ENCODE data around the gene CPOX.
"Not testable (repeated sequence)": the region's sequence is repeated elsewhere in the genome, so short reads cannot be mapped to it uniquely, and the experiment has no call there.

The CPOX gene

GRCh38 chr3:98563661-98564281 lies 29.6 kb downstream of the CPOX start:
- Histone ChIP-seq H3K9me3 (replicated peaks in 1 of 2; ENCODE audit: control insufficient read depth in 2 of 2, insufficient read depth in 1 of 2, low read depth in 1 of 2, low read length in 2 of 2) (no peaks in the 10 kb centered on the region), H2BK5ac (ENCODE audit: low read length) (no peak overlapping the region), H2BK12ac (ENCODE audit: low read length) (no peak overlapping the region), H3K36me3 (replicated peaks in 1 of 2; ENCODE audit: control insufficient read depth in 2 of 2, insufficient read depth in 2 of 2, low read length in 2 of 2) (no peaks in the 10 kb centered on the region), H3K18ac (ENCODE audit: low read length) (no peak overlapping the region), H3K4ac (ENCODE audit: low read length) (no peak overlapping the region), H2AFZ (ENCODE audit: low read length) (no peak overlapping the region), H3K27me3 (ENCODE audit: control insufficient read depth in 3 of 3, insufficient read depth in 3 of 3, low read depth in 1 of 3, low read length in 3 of 3) (no peaks in the 10 kb centered on the region), H3K4me3 (ENCODE audit: low read length in 2 of 2) (no peak overlapping the region), H4K8ac (ENCODE audit: low read depth, low read length) (no peak overlapping the region), H4K91ac (ENCODE audit: low read depth, low read length, poor library complexity) (no peak overlapping the region), H3K79me1 (ENCODE audit: low read depth, low read length) (no peaks in the 10 kb centered on the region), H3K14ac (ENCODE audit: low read length) (no peak overlapping the region), H3K27ac (replicated peaks; ENCODE audit: low read length) (no peak overlapping the region), H2AK5ac (ENCODE audit: low read depth, low read length) (no peak overlapping the region), H3K9ac (ENCODE audit: low read depth, low read length, poor library complexity) (no peak overlapping the region), H3K4me2 (ENCODE audit: insufficient read depth, low read length, poor library complexity, severe bottlenecking) (no peak overlapping the region), H3K4me1 (ENCODE audit: control insufficient read depth in 2 of 2, insufficient read depth in 1 of 2, low read depth in 1 of 2, low read length in 2 of 2) (no peaks in the 10 kb centered on the region), H2BK15ac (ENCODE audit: low read length) (no peak overlapping the region), H3K23ac (ENCODE audit: low read depth, low read length, poor library complexity) (no peak overlapping the region), H2BK120ac (ENCODE audit: low read depth, low read length) (no peak overlapping the region)
- no peak for DNase-seq (ENCODE audit: low spot score)
- no CpG with 5 or more reads among the region's 4 CpGs for WGBS, 2 donors (ENCODE audit: extremely low coverage in 2 of 2, insufficient read length in 2 of 2, insufficient replicate concordance in 1 of 2)

GRCh38 chr3:98561727-98562521 lies 31.5 kb downstream of the CPOX start:
- Histone ChIP-seq H3K4ac (ENCODE audit: low read length) (no peak overlapping the region), H2BK5ac (ENCODE audit: low read length) (no peak overlapping the region), H3K27ac (replicated peaks; ENCODE audit: low read length) (no peak overlapping the region), H3K79me1 (ENCODE audit: low read depth, low read length) (no peaks in the 10 kb centered on the region), H3K4me1 (ENCODE audit: control insufficient read depth in 2 of 2, insufficient read depth in 1 of 2, low read depth in 1 of 2, low read length in 2 of 2) (no peaks in the 10 kb centered on the region), H4K8ac (ENCODE audit: low read depth, low read length) (no peak overlapping the region), H2BK12ac (ENCODE audit: low read length) (no peak overlapping the region), H3K18ac (ENCODE audit: low read length) (no peak overlapping the region), H2BK15ac (ENCODE audit: low read length) (no peak overlapping the region), H3K36me3 (replicated peaks in 1 of 2; ENCODE audit: control insufficient read depth in 2 of 2, insufficient read depth in 2 of 2, low read length in 2 of 2) (no peaks in the 10 kb centered on the region), H4K91ac (ENCODE audit: low read depth, low read length, poor library complexity) (no peak overlapping the region), H3K14ac (ENCODE audit: low read length) (no peak overlapping the region), H3K9ac (ENCODE audit: low read depth, low read length, poor library complexity) (no peak overlapping the region), H2AFZ (ENCODE audit: low read length) (no peak overlapping the region), H3K9me3 (replicated peaks in 1 of 2; ENCODE audit: control insufficient read depth in 2 of 2, insufficient read depth in 1 of 2, low read depth in 1 of 2, low read length in 2 of 2) (no peaks in the 10 kb centered on the region), H3K4me3 (ENCODE audit: low read length in 2 of 2) (no peak overlapping the region), H3K23ac (ENCODE audit: low read depth, low read length, poor library complexity) (no peak overlapping the region), H2BK120ac (ENCODE audit: low read depth, low read length) (no peak overlapping the region), H3K27me3 (ENCODE audit: control insufficient read depth in 3 of 3, insufficient read depth in 3 of 3, low read depth in 1 of 3, low read length in 3 of 3) (peaks cover 0 to 8% (median 0%) of the 10 kb centered on the region in 3 experiments), H2AK5ac (ENCODE audit: low read depth, low read length) (no peak overlapping the region), H3K4me2 (ENCODE audit: insufficient read depth, low read length, poor library complexity, severe bottlenecking) (no peak overlapping the region)
- no peak for DNase-seq (ENCODE audit: low spot score)
- no CpG with 5 or more reads among the region's 5 CpGs for WGBS, 2 donors (ENCODE audit: extremely low coverage in 2 of 2, insufficient read length in 2 of 2, insufficient replicate concordance in 1 of 2)

GRCh38 chr3:98560911-98561310 lies 32.5 kb downstream of the CPOX start:
- no peak overlapping the region for H2BK12ac ChIP-seq (ENCODE audit: low read length)
- H2AFZ ChIP-seq (ENCODE audit: low read length): no peak overlapping the region
- H4K8ac ChIP-seq (ENCODE audit: low read depth, low read length): no peak overlapping the region
- H3K4me2 ChIP-seq (ENCODE audit: insufficient read depth, low read length, poor library complexity, severe bottlenecking): no peak overlapping the region
- no peak overlapping the region for H3K4me3 ChIP-seq (ENCODE audit: low read length in 2 of 2)
- no peaks in the 10 kb centered on the region for H3K4me1 ChIP-seq (ENCODE audit: control insufficient read depth in 2 of 2, insufficient read depth in 1 of 2, low read depth in 1 of 2, low read length in 2 of 2)
- H3K18ac ChIP-seq (ENCODE audit: low read length): no peak overlapping the region
- H3K9ac ChIP-seq (ENCODE audit: low read depth, low read length, poor library complexity): no peak overlapping the region
- H3K9me3 ChIP-seq (replicated peaks in 1 of 2; ENCODE audit: control insufficient read depth in 2 of 2, insufficient read depth in 1 of 2, low read depth in 1 of 2, low read length in 2 of 2): no peaks in the 10 kb centered on the region
- H2BK5ac ChIP-seq (ENCODE audit: low read length): no peak overlapping the region
- no peak overlapping the region for H4K91ac ChIP-seq (ENCODE audit: low read depth, low read length, poor library complexity)
- H3K36me3 ChIP-seq (replicated peaks in 1 of 2; ENCODE audit: control insufficient read depth in 2 of 2, insufficient read depth in 2 of 2, low read length in 2 of 2): no peaks in the 10 kb centered on the region
- no peak overlapping the region for H3K14ac ChIP-seq (ENCODE audit: low read length)
- no CpG with 5 or more reads among the region's 2 CpGs for WGBS, 2 donors (ENCODE audit: extremely low coverage in 2 of 2, insufficient read length in 2 of 2, insufficient replicate concordance in 1 of 2)
- no peak overlapping the region for H2AK5ac ChIP-seq (ENCODE audit: low read depth, low read length)
- no peak for DNase-seq (ENCODE audit: low spot score)
- no peak overlapping the region for H2BK120ac ChIP-seq (ENCODE audit: low read depth, low read length)
- no peaks in the 10 kb centered on the region for H3K79me1 ChIP-seq (ENCODE audit: low read depth, low read length)
- H2BK15ac ChIP-seq (ENCODE audit: low read length): no peak overlapping the region
- no peak overlapping the region for H3K23ac ChIP-seq (ENCODE audit: low read depth, low read length, poor library complexity)
- H3K27ac ChIP-seq (replicated peaks; ENCODE audit: low read length): no peak overlapping the region
- H3K4ac ChIP-seq (ENCODE audit: low read length): no peak overlapping the region
- peaks cover 0 to 8% (median 0%) of the 10 kb centered on the region in 3 experiments for H3K27me3 ChIP-seq (ENCODE audit: control insufficient read depth in 3 of 3, insufficient read depth in 3 of 3, low read depth in 1 of 3, low read length in 3 of 3)

GRCh38 chr3:98559769-98560168 lies 33.6 kb downstream of the CPOX start:
- H3K9me3 ChIP-seq (replicated peaks in 1 of 2; ENCODE audit: control insufficient read depth in 2 of 2, insufficient read depth in 1 of 2, low read depth in 1 of 2, low read length in 2 of 2); H3K4me3 ChIP-seq (ENCODE audit: low read length in 2 of 2); H3K9ac ChIP-seq (ENCODE audit: low read depth, low read length, poor library complexity); H3K27me3 ChIP-seq (ENCODE audit: control insufficient read depth in 3 of 3, insufficient read depth in 3 of 3, low read depth in 1 of 3, low read length in 3 of 3); H3K27ac ChIP-seq (replicated peaks; ENCODE audit: low read length); H2AK5ac ChIP-seq (ENCODE audit: low read depth, low read length); H3K18ac ChIP-seq (ENCODE audit: low read length); H3K4me2 ChIP-seq (ENCODE audit: insufficient read depth, low read length, poor library complexity, severe bottlenecking); H2BK12ac ChIP-seq (ENCODE audit: low read length); H2BK120ac ChIP-seq (ENCODE audit: low read depth, low read length); DNase-seq (ENCODE audit: low spot score); H2BK5ac ChIP-seq (ENCODE audit: low read length); H3K36me3 ChIP-seq (replicated peaks in 1 of 2; ENCODE audit: control insufficient read depth in 2 of 2, insufficient read depth in 2 of 2, low read length in 2 of 2); H4K8ac ChIP-seq (ENCODE audit: low read depth, low read length); H2BK15ac ChIP-seq (ENCODE audit: low read length); H2AFZ ChIP-seq (ENCODE audit: low read length); H3K79me1 ChIP-seq (ENCODE audit: low read depth, low read length); H3K4me1 ChIP-seq (ENCODE audit: control insufficient read depth in 2 of 2, insufficient read depth in 1 of 2, low read depth in 1 of 2, low read length in 2 of 2); H4K91ac ChIP-seq (ENCODE audit: low read depth, low read length, poor library complexity); H3K4ac ChIP-seq (ENCODE audit: low read length); H3K14ac ChIP-seq (ENCODE audit: low read length); H3K23ac ChIP-seq (ENCODE audit: low read depth, low read length, poor library complexity): not testable (repeated sequence)
- no CpG with 5 or more reads among the region's 2 CpGs for WGBS, 2 donors (ENCODE audit: extremely low coverage in 2 of 2, insufficient read length in 2 of 2, insufficient replicate concordance in 1 of 2)

Measured in neuronal stem cell (in vitro differentiated cells).